ENCODE results near the gene VKORC1L1.
"Not testable (repeated sequence)": the region's sequence is repeated elsewhere in the genome, so short reads cannot be mapped to it uniquely, and the experiment has no call there.

VKORC1L1 gene

DNA sequence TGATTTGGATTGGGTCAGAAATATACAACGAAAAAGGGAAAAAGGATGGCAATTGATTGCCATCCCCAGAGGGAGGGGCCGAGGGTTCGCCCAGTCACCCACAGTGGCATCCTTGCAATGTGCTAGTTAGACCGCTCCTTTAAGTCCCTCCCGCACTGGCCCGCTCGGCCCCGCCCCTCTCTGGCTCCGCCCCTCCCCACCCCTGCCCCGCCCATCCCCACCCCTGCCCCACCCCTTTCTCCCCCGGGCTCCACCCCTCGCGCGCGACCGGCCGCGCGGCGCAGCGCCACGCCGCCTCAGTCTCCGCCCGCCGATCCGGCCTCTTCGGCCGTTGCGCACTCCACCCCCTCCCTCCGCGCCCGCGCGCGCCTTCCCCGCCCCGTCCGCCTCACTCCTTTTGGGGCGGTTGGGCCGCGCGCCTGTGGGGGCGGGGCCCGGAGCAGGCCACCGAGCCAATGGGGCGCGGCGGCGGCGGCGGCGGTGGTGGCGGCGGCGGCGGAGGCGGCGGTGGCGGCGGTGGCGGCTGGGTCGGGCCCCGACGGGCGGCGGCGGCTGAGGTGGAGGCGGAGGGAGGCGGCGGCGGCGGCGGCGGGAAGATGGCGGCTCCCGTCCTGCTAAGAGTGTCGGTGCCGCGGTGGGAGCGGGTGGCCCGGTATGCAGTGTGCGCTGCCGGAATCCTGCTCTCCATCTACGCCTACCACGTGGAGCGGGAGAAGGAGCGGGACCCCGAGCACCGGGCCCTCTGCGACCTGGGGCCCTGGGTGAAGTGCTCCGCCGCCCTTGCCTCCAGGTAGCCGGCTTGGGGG lies at the start of gene VKORC1L1:
Gene VKORC1L1 (plus strand): TSS at position 299 of the 806 bp plus-strand sequence. CDS start 298 bp downstream, at position 597.
- DNase-seq: peak; percentile 86

DNA sequence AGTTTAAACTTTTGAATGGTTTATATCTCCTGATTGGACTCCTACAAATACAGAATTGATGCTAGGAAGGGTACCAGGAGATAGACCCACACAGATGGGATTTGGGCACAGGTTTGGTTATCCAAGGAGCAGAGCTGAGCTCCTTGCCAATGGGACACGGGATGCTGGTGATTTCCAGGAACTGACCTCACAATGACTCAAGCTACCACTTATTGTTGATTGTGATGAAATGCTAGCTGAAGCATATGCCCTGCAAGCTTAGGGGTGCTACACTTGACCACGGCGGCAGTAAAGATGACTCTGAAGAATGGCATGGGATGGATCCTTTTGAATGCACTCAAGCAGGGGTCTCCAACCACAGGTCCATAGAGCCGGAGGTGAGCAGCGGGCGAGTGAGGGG lies 45.5 kb upstream of the VKORC1L1 start:
- DNase-seq: no peak

DNA sequence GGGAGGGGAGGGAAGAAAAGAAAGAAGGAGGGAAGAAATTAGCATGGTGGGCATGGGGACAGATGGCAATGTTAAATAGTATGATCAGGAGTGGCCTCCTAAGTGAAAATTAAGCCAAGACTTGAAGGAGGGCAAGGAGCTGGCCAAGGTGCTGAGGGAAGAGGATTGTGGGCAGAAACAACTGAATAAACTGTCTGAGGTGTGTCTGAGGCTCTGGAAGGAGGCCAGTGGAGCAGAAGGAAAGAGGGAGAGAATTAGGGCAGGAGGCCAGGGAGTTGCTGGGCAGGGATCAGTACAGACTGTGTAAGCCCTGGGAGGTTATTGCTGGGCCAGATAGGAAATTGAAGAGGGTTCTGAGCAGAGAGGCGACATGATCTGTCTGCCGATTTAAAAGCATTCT lies 40.6 kb upstream of the VKORC1L1 start:
- DNase-seq: no peak

DNA sequence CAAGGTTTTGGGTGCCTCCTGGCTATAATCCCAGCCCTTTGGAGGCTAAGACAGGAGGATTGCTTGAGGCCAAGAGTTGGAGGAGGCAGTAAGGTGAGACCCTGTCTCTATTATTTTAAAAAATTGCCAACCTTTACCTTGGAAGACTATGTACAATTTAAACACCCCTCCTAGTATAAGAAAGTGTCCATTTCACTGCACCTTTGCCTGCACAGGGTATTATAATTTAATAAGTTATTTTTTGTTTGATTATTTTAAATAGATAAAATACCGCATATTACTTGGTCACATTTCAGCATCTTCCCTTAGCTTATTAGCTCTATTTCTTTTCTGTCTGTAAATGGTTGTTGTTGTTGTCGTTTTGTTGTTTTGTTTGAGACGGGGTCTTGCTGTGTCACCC lies 36.2 kb upstream of the VKORC1L1 start:
- DNase-seq: not testable (repeated sequence)

DNA sequence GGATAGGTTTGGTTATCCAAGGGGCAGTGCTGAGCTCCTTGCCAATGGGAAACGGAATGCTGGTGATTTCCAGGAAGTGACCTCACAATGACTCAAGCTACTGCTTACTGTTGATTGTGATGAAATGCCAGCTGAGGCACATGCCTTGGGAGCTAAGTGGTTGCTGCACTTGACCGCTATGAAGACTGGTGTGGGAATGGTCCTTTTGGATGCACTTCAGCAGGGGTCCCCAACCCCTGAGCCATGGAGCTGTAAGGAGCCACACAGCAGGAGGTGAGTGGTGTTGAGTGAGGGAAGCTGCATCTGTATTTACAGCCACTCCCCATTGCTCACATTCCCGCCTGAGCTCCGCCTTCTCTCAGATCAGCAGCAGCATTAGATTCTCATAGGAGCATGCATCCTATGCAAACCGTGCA lies 35.3 kb upstream of the VKORC1L1 start:
- DNase-seq: not testable (repeated sequence)

DNA sequence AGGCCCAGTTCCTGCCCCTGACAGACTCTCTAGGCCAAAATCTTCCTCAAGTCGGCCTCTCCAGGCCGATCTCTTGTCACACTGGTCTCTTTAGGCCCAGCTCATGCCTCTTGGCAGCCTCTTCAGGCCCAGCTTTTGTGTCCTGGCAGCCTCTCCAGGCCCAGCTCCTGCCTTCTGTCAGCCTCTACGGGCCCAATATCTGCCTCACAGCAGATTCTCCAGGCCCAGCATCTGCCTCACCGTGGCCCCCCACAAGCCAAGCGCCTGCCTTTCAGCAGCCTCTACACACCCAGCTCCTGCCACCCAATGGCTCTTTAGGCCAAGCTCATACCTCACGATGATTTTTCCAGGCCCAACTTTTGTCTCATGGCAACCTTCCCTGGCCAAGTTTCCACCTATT lies 33.0 kb upstream of the VKORC1L1 start:
- no peak for DNase-seq

DNA sequence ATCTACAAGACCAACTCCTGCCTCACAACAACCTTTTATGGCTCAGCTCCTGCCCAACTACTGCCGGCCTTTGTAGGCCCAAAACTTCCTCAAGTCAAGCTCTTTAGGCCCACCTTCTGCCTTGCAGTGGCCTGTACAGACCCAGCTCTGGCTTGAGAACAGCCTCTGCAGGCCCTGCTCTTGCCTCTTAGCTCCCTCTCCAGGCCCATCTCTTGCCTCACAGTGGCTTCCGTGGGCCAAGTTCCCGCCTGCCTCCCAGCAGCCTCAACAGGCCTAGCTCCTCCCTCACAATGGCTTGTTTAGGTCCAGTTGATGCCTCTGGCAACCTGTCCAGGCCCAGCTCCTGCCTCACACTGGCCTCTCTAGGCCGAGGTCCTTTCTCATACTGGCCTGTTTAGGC lies 32.4 kb upstream of the VKORC1L1 start:
- no peak for DNase-seq

DNA sequence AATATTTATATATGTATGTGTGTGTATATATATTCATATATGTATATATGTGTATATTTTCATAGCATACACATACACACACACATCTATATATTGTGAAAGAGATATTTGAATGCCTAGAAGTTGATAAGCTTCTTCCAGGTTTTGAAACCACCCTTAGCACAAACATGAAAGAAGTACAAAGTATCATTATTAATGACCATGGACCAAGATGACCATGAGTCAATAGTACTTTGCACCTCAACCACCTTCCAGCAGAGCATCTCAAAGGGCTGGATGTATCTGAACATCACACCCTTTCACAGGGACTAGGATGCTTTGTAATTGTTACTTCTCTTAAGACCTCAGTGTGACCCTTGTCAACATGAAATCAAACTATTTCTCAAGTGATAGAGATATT lies 29.3 kb upstream of the VKORC1L1 start:
- DNase-seq: not testable (repeated sequence)

DNA sequence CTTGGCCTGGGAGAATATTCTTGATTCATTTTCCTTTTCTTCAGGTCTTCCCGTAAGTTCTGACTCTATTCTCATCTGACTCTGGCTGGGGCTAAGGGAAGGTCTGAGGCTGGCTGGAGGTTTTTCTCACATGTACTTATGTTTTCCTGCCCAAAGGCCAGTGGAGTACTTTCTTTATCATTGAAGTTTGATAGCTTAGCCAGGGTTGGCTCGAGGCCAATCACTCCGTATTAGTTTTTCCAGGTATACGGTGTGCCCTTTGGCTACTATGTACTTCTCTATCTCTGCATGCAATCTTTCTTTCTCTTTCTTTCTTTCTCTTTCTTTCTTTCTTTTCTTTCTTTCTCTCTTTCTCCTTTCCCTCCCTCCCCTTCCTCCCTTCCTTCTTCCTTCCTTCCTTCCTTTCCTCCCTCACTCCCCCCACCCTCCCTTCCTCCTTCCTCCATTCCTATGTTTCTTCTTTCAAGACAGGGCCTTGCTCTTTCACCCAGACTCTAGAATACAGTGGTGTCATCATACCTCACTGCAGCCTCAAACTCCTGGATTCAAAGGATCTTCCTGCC lies 26.8 kb upstream of the VKORC1L1 start:
- DNase-seq: no peak

DNA sequence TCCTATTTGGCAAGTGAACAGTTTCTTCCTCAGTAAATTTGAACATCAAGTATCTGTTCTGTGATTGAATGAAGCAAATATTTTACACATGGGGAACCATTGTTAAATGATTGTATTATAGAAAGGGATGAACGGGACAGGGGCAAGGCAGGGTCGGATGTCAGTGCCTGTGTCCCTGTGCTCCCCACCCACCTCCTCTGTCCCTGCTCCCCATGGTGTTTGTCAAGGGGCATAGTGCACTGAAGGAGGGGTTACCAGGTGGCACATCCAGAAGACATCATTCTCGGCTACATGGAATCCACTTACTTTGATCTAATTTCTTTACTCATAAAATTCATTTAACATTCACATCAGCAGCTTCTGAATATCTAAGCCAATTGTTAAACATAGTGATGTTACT lies 19.4 kb upstream of the VKORC1L1 start:
- DNase-seq: not testable (repeated sequence)

DNA sequence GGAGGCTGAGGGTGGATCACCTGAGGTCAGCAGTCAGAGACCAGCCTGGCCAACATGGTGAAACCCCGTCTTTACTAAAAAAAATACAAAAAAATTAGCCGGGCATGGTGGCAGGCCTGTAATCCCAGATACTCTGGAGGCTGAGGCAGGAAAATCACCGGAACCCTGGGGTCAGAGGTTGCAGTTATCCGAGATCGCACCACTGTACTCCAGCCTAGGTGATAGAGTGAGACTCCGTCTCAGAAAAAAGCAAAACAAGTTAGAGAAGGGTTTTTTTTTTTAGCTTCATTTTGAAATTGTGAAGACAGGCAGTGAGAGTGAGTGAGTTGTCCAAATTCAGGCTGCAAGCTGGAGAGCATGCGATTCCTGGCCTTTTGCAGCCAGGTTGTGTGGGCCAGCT lies 19.0 kb upstream of the VKORC1L1 start:
- DNase-seq: not testable (repeated sequence)

DNA sequence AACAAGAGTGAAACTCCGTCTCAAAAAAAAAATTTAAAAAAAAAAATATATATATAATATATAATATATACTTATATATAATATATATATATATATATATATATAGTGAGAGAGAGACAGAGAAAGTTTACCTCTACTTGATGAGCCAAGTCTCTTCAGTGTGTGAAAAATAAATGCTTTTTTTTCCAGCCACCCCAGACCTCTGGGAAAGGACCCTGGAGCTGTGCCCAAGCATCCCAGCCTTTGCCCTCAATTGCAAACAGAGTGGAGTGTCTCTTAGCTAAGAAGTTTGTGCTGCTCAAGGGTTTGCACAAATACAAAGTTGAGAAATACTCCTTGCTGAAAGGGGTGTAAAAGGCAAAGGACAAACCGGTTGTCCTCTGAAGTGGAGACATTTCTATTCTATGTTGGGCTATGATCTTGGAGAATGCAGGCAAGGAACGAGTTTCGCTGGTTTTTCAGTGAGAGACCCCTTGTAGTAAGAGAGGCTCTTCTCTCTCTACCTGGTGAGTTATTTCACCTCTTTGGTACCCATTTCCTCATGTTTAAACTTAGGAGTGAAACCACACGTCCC lies 15.5 kb upstream of the VKORC1L1 start:
- DNase-seq: not testable (repeated sequence)

DNA sequence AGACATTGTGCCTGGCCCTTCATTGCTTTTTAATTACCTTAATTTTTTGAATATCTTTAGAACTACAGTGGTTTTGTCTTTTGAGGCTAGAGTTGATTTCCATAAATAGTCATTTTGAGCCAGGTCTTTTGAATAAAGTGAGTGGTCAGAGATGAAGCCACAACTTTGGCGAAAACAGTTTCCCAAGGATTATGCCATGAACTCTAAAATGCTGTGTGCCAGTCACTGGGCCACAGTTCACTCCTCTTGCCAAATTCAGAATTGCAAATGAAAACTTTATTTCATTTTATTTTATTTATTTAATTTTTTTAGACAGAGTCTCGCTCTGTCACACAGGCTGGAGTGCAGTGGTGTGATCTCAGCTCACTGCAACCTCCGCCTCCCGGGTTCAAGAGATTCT lies 14.2 kb upstream of the VKORC1L1 start:
- not testable (repeated sequence) for DNase-seq

DNA sequence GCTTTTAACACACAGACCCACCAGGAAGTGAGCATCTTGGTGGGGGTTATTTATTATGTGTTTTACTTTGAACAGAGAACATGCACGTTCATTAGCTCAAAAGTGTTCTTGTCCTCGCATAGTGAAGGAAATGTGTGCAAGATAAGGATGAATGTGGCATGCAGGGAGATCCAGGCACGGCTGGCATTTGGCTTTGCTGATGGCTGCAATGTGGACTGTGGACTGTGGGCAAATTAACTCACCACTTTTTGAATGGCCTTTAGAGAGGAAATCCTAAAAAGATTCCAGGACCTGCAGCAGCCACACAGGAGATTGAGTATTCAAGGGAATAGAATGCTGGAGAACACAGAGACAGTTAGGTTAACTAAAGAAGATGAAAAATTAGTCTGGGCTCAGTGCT lies 6.6 kb upstream of the VKORC1L1 start:
- DNase-seq: not testable (repeated sequence)

DNA sequence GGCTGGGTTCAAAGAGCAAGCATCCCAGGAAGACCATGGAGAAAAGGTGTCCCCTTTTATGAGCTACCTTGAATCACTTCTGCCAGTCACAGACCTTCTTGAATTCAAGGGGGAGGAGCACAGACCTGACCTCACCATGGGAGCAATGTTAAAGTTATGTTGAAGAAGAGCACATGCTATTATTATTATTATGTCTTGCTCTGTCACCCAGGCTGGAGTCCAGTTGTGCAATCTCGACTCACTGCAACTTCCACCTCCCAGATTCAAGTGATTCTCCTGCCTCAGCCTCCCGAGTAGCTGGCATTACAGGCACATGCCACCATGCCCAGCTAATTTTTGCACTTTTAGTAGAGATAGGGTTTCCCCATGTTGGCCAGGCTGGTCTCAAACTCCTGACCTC lies 5.2 kb upstream of the VKORC1L1 start:
- not testable (repeated sequence) for DNase-seq

DNA sequence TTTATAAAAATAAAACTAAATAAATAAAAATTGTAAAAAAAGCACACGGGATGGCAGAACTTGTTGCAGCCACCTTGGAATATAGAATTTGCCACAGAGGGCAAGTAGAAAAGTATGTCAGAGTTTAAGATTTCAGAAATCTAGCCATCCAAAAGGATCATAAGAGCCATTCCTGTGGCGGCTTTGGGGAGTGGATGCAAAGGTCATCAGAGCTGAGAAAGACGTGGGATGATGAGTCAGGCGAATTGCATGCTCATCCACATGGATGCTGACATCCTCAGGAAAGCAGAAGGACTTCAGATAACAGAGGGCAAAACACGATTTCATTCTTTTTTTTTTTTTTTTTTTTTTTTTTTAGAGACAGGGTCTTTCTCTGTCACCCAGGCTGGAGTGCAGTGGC lies 3.6 kb upstream of the VKORC1L1 start:
- DNase-seq: not testable (repeated sequence)

DNA sequence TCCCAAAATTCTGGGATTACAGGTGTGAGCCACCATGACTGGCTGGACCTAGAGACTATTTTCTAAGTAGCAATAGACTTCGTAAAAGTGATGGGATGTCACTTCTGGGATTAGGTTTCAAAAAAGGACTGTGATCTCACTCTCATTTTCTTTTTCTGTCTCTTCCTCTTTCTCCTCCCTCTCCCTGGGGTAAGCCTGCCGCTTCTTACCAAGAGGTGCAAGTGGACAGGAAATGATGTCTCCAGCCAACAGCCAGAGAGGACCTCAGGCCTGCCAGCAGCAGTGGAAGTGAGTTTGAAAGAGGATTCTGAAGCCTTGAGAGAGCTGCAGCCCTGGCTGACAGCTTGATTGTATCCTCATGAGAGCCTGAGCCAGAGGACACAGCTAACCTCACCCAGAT lies 1.4 kb upstream of the VKORC1L1 start:
- not testable (repeated sequence) for DNase-seq

DNA sequence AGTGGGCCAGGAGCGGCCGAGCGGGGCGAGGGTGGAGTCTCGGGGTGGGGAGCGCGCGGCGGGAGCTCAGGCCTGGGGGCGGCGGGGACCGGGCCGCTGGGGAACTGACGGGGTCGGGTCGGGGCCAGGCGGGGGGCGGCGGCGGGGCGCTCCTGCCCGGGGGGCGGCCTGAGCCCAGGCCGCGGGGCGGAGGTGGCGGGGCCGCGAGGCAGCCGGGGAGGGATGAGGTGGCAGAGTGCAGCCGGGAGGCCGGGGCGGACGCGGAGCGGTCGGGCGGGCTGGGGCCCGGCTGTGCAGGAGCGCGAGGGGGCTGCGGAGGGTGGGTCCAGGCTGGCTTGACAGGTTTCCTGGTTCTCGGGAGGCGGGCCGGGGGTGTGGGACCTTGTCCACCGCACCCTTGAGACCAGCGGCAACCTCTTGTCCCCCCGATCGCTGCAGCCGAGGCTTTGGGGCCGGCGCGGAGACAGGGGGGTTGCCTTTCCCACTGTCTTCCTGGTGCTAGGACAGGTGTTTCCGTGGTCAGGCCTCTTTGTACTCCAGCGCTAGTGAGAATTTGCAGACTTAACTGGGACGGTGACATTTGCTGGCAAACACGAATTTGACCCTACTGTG lies 814 bp downstream of the VKORC1L1 start:
- DNase-seq: not testable (repeated sequence)

DNA sequence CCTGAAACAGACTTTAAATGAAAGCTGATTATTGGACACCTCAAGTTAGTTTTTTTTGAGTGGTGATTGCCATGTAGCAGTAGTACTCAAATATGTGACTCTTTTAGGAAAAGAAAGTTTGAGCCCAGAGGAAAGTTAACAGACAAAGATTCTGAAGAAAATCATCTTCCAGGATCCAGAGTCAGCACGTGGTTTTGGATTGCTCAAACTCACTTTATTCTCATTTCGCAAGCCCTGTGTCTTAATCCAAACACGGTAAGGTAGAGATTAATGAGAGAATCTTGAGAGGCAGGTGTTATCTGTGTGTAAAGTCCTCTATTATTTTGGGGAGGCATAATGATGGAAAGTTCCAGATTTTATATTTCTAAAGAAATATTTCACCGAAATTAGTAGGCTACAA lies 2.8 kb downstream of the VKORC1L1 start:
- DNase-seq: not testable (repeated sequence)

DNA sequence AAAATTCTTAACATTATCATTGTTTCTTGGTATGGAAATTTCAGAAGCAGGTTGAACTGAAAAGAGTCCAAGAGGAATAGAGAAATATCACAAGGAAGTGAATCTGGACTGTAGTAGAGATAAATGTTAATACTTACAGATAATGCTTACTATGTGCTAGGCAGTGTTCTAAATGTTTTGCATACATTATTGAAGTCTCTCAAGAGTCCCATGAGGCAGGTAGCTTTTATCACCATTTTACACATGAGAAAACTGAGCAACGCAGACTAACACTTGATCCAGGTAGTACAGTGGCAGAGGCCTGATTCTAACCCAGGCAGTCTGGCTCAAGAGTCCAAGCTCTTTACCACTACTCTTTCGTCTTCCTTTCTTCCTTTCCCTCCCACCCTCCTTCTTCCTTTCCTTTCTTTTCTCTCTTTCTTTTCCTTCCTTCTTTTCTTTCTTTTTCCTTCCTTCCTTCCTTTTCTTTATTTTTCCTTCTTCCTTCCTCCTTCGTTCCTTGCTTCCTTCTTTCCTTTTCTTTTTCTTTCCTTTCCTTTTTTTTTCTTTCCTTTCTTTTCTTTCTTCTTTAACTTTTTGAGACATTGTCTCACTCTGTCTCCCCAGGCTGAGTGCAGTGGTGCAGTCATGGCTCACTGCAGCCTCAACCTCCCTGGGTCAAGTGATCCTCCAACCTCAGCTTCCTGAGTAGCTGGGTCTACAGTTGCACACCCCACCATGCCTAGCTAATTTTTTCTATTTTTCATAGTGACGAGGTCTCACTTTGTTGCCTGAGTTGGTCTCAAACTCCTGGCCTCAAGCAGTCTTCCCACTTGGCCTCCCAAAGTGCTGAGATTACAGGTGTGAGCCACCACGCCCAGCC lies 6.6 kb downstream of the VKORC1L1 start:
- not testable (repeated sequence) for DNase-seq

DNA sequence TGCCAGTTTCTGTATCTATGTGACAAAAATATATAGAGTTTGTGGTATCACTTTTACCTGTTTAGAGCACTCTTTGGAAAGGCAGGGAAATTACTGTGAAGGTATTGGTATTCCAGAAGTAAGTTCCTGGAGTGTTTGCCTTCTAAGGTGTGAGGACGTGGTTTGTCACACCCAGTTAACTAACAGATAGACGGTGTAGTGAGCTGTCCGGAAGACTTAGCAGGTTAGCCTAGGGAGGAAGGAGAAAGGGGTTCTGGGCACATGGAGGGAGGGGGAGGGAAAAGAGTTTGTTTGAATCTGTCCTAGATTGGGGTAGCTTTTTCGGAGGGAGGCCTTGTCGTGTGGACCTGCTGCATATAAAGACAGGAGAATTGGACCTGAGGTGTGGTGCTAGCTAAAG lies 7.4 kb downstream of the VKORC1L1 start:
- DNase-seq: not testable (repeated sequence)

DNA sequence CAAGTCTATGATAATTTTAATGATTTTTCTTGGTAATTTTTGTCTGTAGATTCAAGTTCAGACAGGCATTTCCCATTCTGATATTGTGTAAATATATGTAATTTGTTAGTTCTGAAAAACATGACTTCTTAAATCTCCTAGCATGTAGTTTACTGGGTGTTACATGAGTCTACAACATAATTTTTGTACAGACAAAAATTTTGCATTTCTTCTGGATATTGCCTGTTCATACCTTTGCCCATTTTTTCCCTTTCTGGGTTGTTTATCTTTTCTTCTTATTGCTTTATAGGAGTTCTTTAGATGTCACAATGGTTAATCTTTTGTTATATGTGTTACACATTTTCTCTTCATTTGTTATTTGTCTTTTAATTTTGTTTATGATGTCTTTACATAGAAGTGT lies 12.1 kb downstream of the VKORC1L1 start:
- not testable (repeated sequence) for DNase-seq

DNA sequence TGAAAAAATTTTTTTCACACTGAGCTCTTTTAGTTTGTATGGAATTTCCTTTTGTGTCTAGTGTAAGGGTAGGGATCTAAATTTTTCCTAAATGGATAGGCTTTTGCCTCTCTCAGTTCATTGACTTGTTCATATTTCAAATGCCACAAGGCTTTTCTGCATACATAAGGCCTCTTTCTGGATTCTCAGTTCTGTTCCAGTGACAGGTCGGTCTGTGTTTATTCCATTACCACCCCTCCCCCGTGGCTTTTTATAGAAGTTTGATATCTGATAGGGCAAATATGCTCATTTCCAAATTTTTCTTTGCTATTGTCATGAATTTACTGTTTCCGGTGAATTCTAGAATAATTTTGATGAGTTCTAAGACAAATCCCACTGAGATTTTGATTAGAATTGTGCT lies 12.7 kb downstream of the VKORC1L1 start:
- DNase-seq: not testable (repeated sequence)
